ENCODE results near the gene CBX6.
"Not testable (repeated sequence)": the region's sequence is repeated elsewhere in the genome, so short reads cannot be mapped to it uniquely, and the experiment has no call there.

CBX6 gene

DNA sequence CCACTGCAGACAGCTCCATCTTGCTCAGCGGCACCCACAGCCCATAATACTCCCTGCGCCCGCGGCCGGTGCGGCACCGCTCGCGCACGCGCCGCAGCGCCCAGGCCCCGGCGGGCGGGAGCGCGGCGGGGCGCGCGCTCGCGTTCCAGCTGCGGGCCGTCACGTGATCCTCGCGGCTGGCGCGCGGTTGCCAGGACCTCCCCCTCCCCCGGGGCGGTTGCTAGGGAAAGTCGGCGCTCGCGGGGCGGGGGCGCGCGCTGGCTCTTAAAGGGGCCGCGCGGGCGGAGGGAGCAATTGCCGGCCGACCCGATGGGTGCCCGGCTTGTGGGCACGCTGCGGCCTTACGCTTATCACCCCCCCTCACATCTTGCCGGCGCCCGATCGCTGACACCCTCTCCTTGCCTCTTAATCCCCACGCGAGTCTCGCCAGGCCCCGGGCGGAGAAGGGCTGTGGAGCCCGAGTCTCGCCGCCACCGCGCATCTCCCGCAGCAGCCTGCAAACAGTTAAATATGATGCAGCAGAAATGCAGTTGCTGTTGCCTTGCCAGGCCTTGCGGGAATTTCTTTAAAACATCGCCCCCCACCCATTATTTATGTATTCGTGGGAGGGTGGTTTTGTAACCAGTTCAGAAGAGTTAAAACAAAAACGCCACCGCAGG lies at the start of gene CBX6:
TSS of gene CBX6 (minus strand) at position 45 of the 659 bp plus-strand sequence. CDS start at position 19, 26 bp downstream.
- peak within 1 kb of the TSS; percentile 62 to 90 (median 75) for H3K4me3 ChIP-seq
- H3K27ac ChIP-seq, result peak within 1 kb of the TSS; percentile 32 to 93 (median 85)

DNA sequence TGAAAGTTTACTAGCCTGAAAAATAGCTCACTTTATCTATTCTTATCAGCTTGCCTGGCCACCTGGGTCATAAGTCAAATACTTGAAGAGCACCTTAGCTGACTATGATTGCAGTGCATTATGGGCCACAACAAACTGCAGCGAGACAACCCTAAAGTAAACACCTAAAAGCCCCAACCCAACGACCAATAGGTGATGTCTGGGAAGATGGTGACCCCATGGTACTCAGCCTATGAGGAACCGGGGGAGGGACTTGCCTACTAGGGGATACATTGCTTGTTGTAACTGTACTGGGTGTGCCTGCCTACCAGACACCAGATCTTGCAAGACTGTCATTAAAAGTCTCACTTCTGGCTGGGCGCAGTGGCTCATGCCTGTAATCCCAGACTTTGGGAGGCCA lies 49.8 kb upstream of the CBX6 start:
- Histone ChIP-seq H3K4me3 (no peak overlapping the region), H3K27ac (no peak overlapping the region)

DNA sequence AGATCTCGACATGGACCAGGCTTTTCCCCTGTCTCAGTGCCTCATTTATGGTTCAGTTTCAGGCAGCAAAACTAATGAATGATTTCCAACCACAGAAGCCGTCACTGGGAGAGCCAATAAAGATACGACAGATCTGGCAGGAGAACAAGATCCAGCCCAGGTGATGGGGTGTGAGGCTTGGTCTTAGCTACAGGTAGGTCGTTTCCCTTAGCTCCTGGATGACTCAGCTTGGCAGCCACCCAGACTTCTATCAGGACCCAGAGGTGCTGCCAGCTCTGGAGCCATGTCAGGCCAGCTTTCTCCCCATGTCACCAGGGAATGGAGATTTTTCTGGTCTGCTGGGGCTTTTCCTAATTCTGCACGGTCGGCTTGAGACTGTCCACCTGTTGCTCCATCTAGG lies 49.1 kb upstream of the CBX6 start:
- no peak overlapping the region for H3K27ac ChIP-seq

DNA sequence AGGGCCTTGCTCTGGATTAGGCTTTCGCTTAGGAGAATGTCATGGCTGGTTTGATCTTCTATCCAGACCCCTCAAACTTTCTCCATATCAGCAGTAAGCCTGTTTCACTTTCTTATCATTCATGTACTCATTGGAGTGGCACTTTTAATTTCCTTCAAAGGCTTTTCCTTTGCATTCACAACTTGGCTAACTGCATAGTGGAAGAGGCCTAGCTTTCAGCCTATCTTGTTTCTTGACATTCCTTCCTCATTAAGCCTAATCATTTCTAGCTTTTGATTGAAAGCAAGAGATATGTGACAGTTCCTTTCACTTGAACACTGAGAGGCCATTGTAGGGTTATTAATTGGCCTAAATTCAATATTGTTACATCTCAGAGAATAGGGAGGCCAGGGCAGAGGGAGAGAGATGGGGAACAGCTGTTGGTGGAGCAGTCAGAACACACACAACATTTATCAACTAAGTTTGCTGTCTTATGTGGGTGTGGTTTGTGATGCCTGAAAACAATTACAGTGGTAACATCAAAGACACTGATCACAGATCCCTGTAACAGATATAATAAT lies 47.7 kb upstream of the CBX6 start:
- no peak overlapping the region for H3K27ac ChIP-seq
- no peak overlapping the region for H3K4me3 ChIP-seq

More for the DNA sequence above, 49.1 kb upstream of the CBX6 start:
- no peak overlapping the region for H3K4me3 ChIP-seq

DNA sequence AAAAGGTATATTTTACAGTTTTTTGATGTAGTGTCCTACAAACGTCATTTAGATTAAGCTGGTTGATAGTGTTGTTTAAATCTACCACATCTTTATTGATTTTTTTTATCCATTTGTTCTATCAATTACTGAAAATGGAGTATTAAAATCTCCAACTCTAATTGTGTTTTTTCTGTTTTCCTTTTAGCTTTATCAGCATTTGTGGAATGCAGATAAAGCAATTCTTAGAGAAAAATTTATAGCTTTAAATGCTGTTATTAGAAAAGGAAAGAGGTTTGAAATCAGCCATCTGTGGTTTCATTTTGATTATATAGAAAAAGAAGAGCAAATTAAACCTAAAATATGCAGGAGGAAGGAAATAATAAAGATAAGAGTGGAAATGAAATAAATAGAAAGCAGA lies 39.4 kb upstream of the CBX6 start:
- H3K27ac ChIP-seq, result no peak overlapping the region
- no peak overlapping the region for H3K4me3 ChIP-seq

DNA sequence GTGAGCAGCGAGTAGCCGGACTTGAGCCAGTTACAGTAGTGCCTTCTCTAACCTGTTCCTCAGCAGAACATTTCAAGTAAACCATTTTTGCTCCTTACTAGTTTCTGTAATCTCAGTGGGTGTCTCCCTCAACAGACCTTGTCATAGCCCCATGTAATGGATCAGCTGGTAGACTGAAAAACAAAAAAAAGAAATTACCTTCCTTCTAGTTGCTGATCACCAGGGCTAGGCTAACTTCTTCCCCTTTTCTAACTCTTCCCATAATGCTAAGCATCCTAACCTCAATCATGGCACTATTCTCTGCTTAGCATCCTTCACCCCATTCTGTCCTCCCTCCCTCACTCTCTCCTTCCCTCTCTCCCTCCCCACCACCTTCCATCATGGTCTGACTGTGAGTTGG lies 35.8 kb upstream of the CBX6 start:
- Histone ChIP-seq H3K27ac (no peak overlapping the region), H3K4me3 (no peak overlapping the region)

DNA sequence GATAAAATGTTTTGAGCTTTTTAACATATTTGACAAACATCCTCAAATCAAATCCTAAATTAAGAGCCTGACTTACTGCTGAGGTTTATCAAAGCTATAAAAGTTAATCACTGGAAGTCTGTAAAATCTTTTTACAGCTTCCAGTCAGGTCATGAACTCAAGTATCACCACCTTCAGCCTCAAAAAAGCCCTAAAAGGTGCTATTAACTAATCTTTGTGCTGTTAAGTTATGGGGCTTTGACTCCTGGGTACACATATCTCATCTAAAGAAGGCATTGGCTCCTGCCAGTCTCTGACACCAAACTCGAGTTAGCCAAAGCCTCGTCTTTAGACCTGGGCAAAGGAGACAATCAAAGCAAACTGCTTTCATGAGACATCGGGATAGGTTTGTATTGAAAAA lies 34.0 kb upstream of the CBX6 start:
- no peak overlapping the region for H3K4me3 ChIP-seq
- H3K27ac ChIP-seq, result no peak overlapping the region

DNA sequence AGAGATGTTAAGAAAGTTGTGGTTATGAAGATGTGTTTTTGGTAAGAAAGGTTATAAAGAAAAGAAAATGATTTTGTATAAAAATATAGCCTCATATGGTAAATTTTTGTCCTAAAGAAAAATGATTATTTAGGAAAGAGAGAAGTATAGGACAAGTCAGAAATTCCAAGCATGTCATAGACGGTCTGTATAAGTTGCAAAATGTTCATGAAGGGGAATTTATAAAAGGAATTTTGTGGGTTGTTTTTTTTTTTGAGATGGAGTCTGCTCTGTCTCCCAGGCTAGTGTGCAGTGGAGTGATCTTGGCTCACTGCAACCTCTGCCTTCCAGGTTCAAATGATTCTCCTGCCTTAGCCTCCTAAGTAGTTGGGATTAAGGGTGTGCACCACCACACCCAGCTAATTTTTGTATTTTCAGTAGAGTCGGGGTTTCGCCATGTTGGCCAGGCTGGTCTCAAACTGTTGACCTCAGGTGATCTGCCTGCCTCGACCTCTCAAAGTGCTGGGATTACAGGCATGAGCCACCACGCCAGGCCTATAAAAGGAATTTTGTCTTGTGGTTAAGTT lies 32.1 kb upstream of the CBX6 start:
- not testable (repeated sequence) for H3K4me3 ChIP-seq, H3K27ac ChIP-seq

DNA sequence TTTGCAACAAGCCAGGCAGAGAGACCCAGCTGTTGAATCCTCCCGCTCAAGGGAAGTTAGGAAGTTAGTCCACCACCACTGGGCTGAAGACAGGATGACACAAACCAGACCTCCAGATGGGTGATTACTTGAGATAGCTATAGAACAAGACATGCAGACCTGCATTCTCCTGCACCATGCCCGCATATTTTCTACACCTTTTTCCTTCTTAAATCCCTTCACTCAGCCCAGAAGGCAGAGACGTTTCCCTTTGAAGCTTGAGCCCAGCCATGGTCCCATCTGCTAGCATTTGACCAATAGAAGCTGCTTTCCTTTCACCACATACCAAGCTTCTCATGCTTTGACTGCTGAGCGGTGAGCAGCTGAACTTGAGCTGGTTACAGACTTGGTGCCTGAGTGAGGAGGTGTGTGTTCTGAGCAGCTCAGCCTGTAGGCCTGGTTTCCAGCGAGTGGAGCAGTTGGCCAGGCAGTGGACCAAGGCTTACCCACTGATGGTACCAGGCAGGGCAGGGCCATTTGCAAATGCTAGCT lies 29.2 kb upstream of the CBX6 start:
- H3K27ac ChIP-seq, result no peak overlapping the region

DNA sequence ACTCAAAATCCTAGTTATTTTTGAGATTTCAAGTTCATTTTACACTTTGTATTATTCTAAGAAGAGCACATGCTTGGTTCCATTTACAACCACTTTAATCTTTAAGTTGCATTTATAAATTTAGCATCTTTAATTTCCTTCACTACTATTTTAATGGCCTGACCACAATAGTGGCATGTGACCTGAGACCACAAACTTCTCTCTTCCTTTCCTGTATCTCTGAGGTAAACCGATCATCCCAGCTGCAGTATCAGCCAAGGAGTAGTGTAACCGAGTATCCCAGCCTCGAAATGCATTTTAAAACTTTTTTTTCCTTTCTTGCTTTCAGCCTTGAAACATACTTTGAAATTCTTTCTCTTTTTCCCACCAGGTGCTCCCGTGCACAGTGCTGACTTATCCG lies 28.7 kb upstream of the CBX6 start:
- Histone ChIP-seq H3K27ac (no peak overlapping the region), H3K4me3 (no peak overlapping the region)

More for the DNA sequence above, 29.2 kb upstream of the CBX6 start:
- H3K4me3 ChIP-seq, result no peak overlapping the region

DNA sequence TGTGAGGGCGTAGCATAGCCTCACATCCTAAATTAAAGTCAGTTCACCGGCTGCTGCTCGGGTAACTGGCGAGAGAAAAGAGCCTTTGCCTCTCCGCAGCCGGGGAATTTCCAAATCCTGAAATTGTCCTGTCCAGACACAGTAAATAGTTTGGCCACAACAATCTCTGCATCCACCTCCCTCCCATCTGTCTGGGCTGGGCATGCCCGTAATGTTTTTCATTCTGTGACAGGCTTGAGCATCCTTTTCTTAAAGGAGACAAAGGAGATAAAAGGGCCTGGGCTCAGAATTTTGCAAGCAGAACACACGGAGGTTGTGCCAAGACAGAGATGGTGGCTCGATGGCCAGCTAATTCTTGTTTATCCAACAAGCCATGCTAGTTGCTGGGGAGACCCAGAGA lies 19.2 kb upstream of the CBX6 start:
- Histone ChIP-seq H3K27ac (no peak overlapping the region), H3K4me3 (no peak overlapping the region)

DNA sequence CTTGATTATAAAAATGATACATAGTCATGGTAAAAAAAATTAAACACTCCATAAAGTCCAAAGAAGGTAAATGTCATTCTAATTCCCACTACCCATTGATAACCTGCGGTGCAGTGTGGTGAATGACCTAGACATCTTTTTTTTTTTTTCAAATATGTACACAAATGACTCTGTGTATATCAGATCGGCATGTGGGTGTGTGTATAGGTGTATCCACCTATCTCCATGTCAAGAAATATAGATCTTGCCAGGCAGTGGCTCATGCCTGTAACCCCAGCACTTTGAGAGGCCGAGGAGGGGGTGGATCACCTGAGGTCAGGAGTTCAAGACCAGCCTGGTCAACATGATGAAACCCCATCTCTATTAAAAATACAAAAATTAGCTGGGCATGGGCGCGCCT lies 18.4 kb upstream of the CBX6 start:
- H3K4me3 ChIP-seq, result no peak overlapping the region
- no peak overlapping the region for H3K27ac ChIP-seq

DNA sequence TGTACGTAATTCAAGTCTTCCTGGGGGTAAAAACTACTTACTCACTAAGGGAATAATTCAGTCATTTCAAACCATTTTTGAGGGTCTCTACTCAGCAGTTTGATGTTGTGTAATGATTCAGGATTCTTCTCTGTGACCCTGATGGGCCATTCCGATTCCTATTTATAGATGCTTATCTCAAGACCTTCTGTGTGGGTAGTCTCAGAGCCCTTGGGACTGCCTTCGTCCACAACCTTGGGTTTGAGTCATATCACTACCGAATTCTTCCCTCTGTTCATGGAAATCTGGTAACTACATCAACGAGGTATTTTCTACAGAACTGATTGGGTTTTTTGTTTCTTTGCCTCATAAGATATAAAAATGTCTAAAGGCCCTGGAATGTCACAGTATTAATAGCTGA lies 14.3 kb upstream of the CBX6 start:
- Histone ChIP-seq H3K27ac (no peak overlapping the region), H3K4me3 (no peak overlapping the region)

DNA sequence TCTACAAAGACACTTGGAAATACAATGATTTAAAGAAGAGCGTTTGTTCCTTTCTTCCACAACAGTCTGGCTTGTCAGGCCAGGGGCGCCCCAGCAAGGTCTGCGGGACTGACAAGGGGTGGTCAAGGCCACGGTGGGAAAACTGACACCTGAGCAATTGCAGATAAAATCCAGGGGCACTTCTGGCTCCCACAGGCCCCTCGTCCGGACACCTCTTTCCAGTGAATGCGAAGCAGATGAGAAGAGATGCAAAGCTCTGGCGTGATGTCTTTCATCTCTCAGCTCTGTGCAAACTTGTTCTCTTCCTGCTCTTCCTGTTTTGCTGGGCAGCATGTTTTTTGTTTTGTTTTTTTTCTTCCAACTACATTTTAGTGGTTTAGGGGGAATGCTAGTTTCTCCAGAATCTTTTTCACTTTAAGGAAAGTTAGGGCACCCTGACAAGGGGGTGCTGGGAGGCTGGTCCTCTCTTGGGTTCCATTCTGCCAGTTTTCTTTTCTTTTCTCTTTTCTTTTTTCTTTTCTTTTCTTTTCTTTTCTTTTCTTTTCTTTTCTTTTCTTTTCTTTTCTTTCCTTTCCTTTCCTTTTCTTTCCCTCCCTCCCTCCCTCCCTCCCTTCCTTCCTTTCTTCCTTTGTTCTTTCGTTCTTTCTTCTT lies 11.1 kb upstream of the CBX6 start:
- peak overlapping the region in 1 of 21 experiments; percentile 30 for H3K27ac ChIP-seq
- no peak overlapping the region for H3K4me3 ChIP-seq

DNA sequence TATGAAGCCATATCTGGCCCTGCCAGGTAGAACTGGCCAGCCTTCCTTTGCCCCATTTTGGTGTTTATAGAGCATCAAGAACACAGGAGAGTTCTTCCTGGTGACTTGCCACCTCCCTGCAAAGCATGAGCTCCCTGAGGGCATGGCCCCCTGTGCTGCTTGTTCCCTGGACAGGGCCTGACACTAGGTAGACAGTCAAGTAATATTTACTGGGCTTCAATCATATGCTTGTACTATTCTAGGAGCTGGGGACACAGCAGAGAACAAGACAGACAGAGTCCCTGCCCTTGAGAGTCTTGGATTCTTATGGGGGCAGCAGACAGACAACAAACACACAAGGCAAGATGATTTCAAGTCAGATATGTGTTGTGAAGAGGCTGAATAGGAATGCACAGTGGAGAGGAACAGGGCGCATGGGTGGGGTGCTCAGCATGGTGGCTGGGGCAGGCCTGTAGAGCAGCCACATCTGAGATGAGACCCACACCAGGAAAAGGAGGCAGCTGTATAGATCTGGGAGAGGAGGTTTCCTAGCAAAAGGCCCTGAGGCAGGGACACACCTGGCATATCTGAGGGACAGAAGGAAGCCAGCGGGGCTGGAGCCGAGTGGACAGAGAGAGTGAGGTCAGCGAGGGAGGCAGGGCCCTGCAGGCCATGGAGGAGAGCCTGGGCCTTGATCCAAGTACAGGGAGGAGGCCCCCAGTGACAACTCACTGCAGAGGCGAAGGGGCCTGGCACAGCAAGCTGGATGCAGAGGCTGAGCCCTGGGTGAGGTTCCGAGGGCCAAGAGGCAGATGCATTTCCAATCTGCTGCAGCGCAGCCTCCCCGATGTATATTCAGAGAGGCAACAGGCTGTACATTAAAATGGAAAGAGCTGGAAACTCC lies 10.2 kb upstream of the CBX6 start:
- no peak overlapping the region for H3K27ac ChIP-seq
- no peak overlapping the region for H3K4me3 ChIP-seq

DNA sequence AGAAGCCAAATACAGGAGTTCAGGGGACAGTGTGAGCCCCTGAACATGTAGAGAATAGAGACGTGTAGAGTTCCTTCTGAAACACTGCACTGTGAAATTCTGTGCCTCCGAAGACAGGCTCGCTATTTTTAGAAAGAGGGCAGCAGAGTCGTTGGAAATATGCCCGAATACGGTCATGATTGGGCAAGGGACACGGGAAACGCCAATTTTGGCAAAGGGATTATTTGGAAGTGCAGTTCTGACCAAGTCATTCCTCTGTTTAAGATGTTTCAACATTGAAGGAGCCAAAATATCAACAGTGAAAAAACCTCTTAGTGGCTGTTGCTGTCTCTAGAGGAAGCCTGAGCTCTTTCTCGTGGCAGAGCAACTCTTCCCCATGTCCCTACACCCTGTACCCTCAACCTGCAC lies 9.5 kb upstream of the CBX6 start:
- Histone ChIP-seq H3K27ac (peak overlapping the region in 2 of 21 experiments; percentile 24 to 26), H3K4me3 (no peak overlapping the region)

DNA sequence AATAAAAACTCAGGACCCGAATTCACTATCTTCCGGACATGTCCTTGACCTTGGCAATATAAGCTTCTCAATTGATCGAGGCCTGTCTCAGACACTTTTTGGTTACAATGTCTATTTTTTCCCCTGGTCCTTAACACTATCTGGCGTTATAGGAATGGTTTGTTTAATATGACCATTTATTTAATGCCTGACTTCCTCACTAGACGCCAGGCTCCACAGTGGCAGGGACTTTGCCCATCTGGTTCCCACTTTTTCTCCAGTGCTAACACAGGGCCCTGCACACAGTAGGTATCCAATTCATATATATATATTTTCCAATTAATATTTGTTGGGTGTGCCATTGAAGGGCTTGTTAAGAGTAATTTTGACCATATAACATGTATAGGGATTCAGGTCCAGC lies 7.9 kb upstream of the CBX6 start:
- no peak overlapping the region for H3K27ac ChIP-seq
- H3K4me3 ChIP-seq, result no peak overlapping the region

DNA sequence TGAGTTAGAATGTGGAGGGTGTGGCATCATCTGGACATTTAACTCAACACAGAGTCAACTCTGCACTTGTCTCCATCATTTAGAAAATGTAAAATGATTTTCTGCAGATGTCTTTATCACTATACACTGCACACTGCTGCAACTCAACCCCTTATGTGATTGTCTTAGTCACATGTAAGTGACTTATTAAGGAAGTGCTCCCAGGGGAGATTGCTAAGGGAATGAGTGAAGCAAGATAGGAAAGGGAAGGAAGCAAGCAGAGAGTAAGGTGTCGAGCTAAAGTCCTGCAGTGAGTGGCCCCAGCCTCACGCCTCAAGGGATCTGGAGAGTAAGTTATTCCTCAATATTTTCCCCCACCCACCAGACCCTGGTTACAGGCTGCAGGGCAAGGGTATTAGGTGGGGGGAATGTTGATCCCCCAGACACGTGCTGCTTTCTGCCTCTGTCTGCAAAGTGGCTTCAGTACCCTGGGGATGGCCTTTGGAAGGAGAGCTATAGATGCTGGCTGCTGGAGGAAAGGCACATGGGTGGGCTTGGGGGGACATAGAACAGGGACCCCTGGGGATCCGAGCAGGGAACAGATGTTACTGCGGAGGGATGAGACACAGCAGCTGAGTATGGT lies 7.2 kb upstream of the CBX6 start:
- Histone ChIP-seq H3K27ac (no peak overlapping the region), H3K4me3 (no peak overlapping the region)

DNA sequence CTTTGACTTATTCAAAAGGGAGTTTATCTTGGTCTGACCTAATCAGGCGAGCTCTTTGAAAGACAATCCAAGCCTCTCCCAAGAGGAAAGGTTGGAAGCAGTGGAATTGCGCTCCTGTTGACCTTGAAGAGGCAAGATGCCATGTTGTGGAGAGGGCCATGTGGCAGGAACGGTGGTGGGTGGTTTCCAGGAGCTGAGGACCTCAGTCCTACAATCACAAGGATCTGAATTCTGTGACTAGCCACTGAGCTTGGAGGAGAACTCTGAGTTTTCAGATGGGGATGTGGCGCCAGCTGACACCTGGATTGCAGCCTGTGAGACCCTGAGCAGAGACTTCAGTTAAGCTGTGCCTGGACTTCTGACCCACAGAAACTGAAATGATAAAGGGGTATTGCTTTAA lies 6.0 kb upstream of the CBX6 start:
- no peak overlapping the region for H3K4me3 ChIP-seq
- H3K27ac ChIP-seq, result no peak overlapping the region
